ENCODE measurements around the gene WDR82.
A peak's percentile ranks its signal among the peaks of the same experiment; 100 is the strongest.

WDR82 gene

GRCh38 chr3:52233968-52234367, 44.5 kb downstream of the WDR82 start:
- DNase-seq (ENCODE audit: low read depth in 1 of 2, low spot score in 1 of 2) = no peak
- no peak for TF ChIP-seq JUND (IDR thresholded peaks at IDR 0.05; ENCODE audit: low read depth)
- in situ Hi-C loops (cut with HindIII; ENCODE audit: low pct_unique_long_range_greater_than_20kb, low sequenced_read_pairs) = no loop called here

DNA sequence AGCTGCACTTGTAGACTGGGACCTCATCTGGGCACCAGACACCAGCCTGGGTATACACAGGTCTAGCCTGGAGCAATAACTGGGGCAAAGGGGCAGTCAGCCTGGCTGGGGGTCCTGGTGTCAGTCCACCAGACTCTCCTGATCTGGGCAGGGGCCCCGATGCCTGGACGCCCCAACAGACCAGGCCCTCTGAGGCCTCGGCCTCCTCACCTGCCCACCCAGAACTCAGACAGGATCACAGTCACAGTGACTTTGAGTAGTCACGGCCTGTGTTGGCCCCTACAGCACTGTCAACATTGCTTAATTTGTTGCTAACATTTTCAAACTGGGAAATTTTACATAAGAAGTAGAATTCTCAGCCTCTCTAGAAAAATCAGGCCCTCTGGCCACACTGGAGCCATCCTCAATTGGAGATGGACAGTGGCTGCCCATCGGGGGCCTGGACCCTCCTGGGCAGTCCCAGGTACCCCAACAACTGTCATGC, 45.3 kb downstream of the WDR82 start:
- in situ Hi-C loops (cut with HindIII; ENCODE audit: low pct_unique_long_range_greater_than_20kb, low sequenced_read_pairs) = no loop called here
- TF ChIP-seq JUND (IDR thresholded peaks at IDR 0.05; ENCODE audit: low read depth) = no peak
- DNase-seq (ENCODE audit: low read depth in 1 of 2, low spot score in 1 of 2) = no peak

DNA sequence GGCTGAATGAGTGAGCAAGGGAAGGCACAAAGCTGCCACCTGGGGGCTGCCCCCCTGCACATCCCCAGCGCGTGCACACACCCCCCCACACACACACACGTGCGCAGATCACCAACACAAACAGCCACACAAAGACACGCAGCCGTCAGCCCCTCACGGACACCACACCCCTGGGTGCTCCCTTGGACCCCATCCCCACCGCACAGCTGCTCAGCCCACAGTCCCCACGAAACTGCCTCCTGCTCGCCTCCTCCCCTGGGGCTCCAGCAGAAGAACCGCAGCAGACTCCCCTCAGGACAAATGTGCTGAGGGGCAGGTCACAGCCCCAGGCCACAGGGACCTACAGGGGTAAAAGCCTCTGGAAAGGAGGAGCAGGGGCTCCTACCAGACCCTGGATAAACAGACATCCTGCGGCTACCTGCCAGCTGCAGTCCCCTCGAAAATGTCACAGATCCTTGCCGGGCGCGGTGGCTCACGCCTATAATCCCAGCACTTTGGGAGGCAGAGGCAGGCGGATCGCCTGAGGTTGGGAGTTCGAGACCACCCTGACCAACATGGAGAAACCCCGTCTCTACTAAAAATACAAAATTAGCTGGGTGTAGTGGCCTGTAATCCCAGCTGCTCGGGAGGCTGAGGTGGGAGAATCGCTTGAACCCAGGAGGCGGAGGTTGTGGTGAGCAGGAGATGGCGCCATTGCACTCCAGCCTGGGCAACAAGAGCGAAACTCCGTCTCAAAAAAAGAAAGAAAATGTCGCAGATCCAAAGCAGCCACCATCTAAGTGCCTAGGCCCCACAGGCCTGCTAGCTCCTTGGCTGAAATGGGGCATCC, 46.0 kb downstream of the WDR82 start:
- in situ Hi-C loops (cut with HindIII; ENCODE audit: low pct_unique_long_range_greater_than_20kb, low sequenced_read_pairs) = no loop called here
- no peak for TF ChIP-seq JUND (IDR thresholded peaks at IDR 0.05; ENCODE audit: low read depth)
- no peak for DNase-seq (ENCODE audit: low read depth in 1 of 2, low spot score in 1 of 2)

- TF ChIP-seq JUND (IDR thresholded peaks at IDR 0.05; ENCODE audit: low read depth) = no peak
- DNase-seq (ENCODE audit: low read depth in 1 of 2, low spot score in 1 of 2) = peak in 1 of 2 experiments; percentile 69
- in situ Hi-C loops (cut with HindIII; ENCODE audit: low pct_unique_long_range_greater_than_20kb, low sequenced_read_pairs) = no loop called here
Observed at GRCh38 chr3:52231502-52232278, 46.8 kb downstream of the WDR82 start.

GRCh38 chr3:52230889-52231499, 47.5 kb downstream of the WDR82 start:
- in situ Hi-C loops (cut with HindIII; ENCODE audit: low pct_unique_long_range_greater_than_20kb, low sequenced_read_pairs) = no loop called here
- TF ChIP-seq JUND (IDR thresholded peaks at IDR 0.05; ENCODE audit: low read depth) = no peak
- DNase-seq (ENCODE audit: low read depth in 1 of 2, low spot score in 1 of 2) = no peak

- no peak for DNase-seq (ENCODE audit: low read depth in 1 of 2, low spot score in 1 of 2)
- in situ Hi-C loops (cut with HindIII; ENCODE audit: low pct_unique_long_range_greater_than_20kb, low sequenced_read_pairs) = no loop called here
- TF ChIP-seq JUND (IDR thresholded peaks at IDR 0.05; ENCODE audit: low read depth) = no peak
Observed at GRCh38 chr3:52230461-52230860, 48.0 kb downstream of the WDR82 start.

DNA sequence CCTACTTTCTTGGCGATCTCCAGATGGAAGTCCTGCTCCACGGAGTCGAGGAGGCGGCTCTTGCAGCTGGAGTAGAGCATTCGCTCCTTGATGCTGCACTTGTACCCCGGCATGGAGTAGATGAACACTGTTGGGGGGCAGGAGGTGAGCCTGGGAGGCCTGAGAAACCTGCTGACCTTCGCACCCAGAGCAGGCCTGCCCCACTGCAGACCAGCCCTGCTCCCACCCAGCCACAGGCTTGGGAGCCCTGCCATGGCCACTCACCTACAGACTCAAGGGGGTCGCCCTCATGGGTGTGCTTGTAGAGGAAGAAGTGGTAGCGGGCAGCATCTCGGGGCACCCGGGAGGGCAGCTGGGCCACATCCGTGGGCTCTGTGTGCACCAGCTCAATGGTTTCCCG, 48.8 kb downstream of the WDR82 start:
- in situ Hi-C loops (cut with HindIII; ENCODE audit: low pct_unique_long_range_greater_than_20kb, low sequenced_read_pairs) = no loop called here
- DNase-seq (ENCODE audit: low read depth in 1 of 2, low spot score in 1 of 2) = no peak
- TF ChIP-seq JUND (IDR thresholded peaks at IDR 0.05; ENCODE audit: low read depth) = no peak

GRCh38 chr3:52228751-52229291, 49.6 kb downstream of the WDR82 start:
- no peak for TF ChIP-seq JUND (IDR thresholded peaks at IDR 0.05; ENCODE audit: low read depth)
- no peak for DNase-seq (ENCODE audit: low read depth in 1 of 2, low spot score in 1 of 2)
- in situ Hi-C loops (cut with HindIII; ENCODE audit: low pct_unique_long_range_greater_than_20kb, low sequenced_read_pairs) = no loop called here

DNA sequence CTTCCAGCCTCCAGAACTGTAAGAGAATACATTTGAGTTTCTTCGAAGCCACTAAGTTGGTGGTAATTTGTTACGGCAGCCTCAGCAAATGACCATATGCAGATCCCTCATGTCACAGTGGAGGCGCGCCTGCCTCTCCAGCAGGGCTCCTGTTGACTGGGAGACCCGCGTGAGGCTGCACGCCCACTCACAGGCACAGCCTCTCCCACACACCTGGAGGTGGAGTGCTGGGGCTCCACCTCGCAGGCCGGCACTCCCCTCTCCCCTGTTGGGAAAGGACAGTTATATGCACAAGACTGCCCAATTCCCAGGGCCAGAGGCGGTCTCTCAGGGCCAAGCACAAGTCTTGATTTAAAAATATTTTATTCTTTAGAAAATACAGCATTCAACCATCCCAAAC, 50.2 kb downstream of the WDR82 start:
- in situ Hi-C loops (cut with HindIII; ENCODE audit: low pct_unique_long_range_greater_than_20kb, low sequenced_read_pairs) = no loop called here
- no peak for DNase-seq (ENCODE audit: low read depth in 1 of 2, low spot score in 1 of 2)
- no peak for TF ChIP-seq JUND (IDR thresholded peaks at IDR 0.05; ENCODE audit: low read depth)

GRCh38 chr3:52227766-52228165, 50.7 kb downstream of the WDR82 start:
- no peak for TF ChIP-seq JUND (IDR thresholded peaks at IDR 0.05; ENCODE audit: low read depth)
- in situ Hi-C loops (cut with HindIII; ENCODE audit: low pct_unique_long_range_greater_than_20kb, low sequenced_read_pairs) = no loop called here

GRCh38 chr3:52227117-52227516, 51.3 kb downstream of the WDR82 start:
- TF ChIP-seq JUND (IDR thresholded peaks at IDR 0.05; ENCODE audit: low read depth) = no peak
- in situ Hi-C loops (cut with HindIII; ENCODE audit: low pct_unique_long_range_greater_than_20kb, low sequenced_read_pairs) = no loop called here
- no peak for DNase-seq (ENCODE audit: low read depth in 1 of 2, low spot score in 1 of 2)

More at GRCh38 chr3:52227766-52228165, 50.7 kb downstream of the WDR82 start:
- no peak for DNase-seq (ENCODE audit: low read depth in 1 of 2, low spot score in 1 of 2)

GRCh38 chr3:52226229-52226817, 52.1 kb downstream of the WDR82 start:
- in situ Hi-C loops (cut with HindIII; ENCODE audit: low pct_unique_long_range_greater_than_20kb, low sequenced_read_pairs) = no loop called here
- TF ChIP-seq JUND (IDR thresholded peaks at IDR 0.05; ENCODE audit: low read depth) = no peak
- DNase-seq (ENCODE audit: low read depth in 1 of 2, low spot score in 1 of 2) = no peak

Data from T47D (cell line).